ENCODE results near the gene TARS1. TPM values are rescaled to one million over a fixed set of nuclear protein-coding genes. Genes with fewer than 3 reads are reported as not detected.

Gene TARS1
- total and polyA plus RNA-seq, 2 of the 8 experiments (the other 6 are each of a cell fraction or from before 2014, with no cell fraction given): 94.4 to 445 TPM

DNA sequence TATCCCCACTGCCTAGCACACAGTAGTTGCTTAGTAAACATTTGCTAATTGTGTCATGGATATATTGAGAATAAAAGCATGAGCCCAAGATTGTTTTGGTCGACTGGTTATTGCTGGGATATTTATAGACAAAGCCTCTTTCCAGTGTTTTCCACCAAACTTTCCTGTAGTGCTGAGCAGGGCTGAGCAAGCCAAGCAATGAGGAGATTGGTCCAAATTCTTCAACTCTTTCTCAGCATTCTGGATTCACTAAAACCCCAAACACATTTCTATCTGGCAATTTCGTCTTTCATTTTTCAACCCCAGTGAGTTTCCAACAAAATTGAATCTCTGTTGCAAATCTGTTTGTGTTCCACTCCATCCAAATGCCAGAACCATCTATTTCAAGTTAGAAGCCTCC lies 31.9 kb upstream of the TARS1 start:
- Histone ChIP-seq H2BK120ac (replicated peaks; ENCODE audit: low read depth, low read length) (no peak overlapping the region), H4K91ac (replicated peaks; ENCODE audit: insufficient read length, low read length) (no peak overlapping the region), H3K27ac (ENCODE audit: low read depth, low read length) (no peak overlapping the region), H3K9me3 (ENCODE audit: insufficient read depth in 2 of 2, low read depth in 1 of 2, low read length in 1 of 2) (no peaks in the 10 kb centered on the region), H3K23ac (ENCODE audit: insufficient read length) (no peak overlapping the region), H4K5ac (ENCODE audit: insufficient read length, low read depth, low read length) (no peak overlapping the region), H4K20me1 (replicated peaks in 1 of 2; ENCODE audit: control insufficient read depth in 1 of 2, insufficient read depth in 2 of 2, low read length in 2 of 2) (no peaks in the 10 kb centered on the region), H3K9ac (replicated peaks in 1 of 4; ENCODE audit: extremely low read depth in 1 of 4, low read depth in 3 of 4, low read length in 3 of 4) (no peak overlapping the region), H2BK5ac (ENCODE audit: low read depth, low read length) (no peak overlapping the region), H3K4ac (replicated peaks; ENCODE audit: insufficient read length, low read depth, low read length) (no peak overlapping the region), H3K4me2 (ENCODE audit: insufficient read depth in 1 of 2, low read depth in 2 of 2, low read length in 2 of 2) (no peak overlapping the region), H3K14ac (ENCODE audit: insufficient read length) (no peak overlapping the region), H3K27me3 (replicated peaks in 1 of 4; ENCODE audit: control insufficient read depth in 3 of 4, extremely low read depth in 1 of 4, insufficient read depth in 3 of 4, low read length in 3 of 4) (no peaks in the 10 kb centered on the region), H4K8ac (ENCODE audit: extremely low read depth, insufficient read depth, low read length) (no peak overlapping the region), H2BK12ac (ENCODE audit: low read depth, low read length) (no peak overlapping the region), H3K23me2 (ENCODE audit: low read depth, low read length) (no peaks in the 10 kb centered on the region), H2BK15ac (ENCODE audit: low read length) (no peak overlapping the region), H2AFZ (ENCODE audit: low read length) (no peak overlapping the region), H3K79me1 (ENCODE audit: low read depth, low read length) (no peaks in the 10 kb centered on the region), H3K79me2 (ENCODE audit: control insufficient read depth in 1 of 2, insufficient read depth in 2 of 2, low read length in 2 of 2) (no peaks in the 10 kb centered on the region), H2AK5ac (ENCODE audit: low read depth, low read length) (no peak overlapping the region), H3K56ac (replicated peaks; ENCODE audit: insufficient read length, low read depth, low read length) (no peak overlapping the region), H3K18ac (ENCODE audit: extremely low read depth, low read length) (no peak overlapping the region), H3K36me3 (ENCODE audit: control insufficient read depth in 2 of 4, insufficient read depth in 4 of 4, low read length in 3 of 4) (no peaks in the 10 kb centered on the region), H2BK20ac (ENCODE audit: low read length) (no peak overlapping the region), H3K4me3 (ENCODE audit: extremely low read depth in 1 of 4, insufficient read depth in 2 of 4, low read depth in 3 of 4, low read length in 4 of 4) (no peak overlapping the region), H3K4me1 (replicated peaks in 1 of 4; ENCODE audit: control insufficient read depth in 3 of 4, insufficient read depth in 4 of 4, low read length in 3 of 4) (peaks cover 0 to 4% (median 0%) of the 10 kb centered on the region in 4 experiments; a peak in 1 of 7 replicates)
- DNase-seq (ENCODE audit: low read depth in 1 of 2, low spot score in 2 of 2) (no peak), FAIRE-seq (no peak)
- WGBS, 2 experiments (ENCODE audit: extremely low coverage in 1 of 2, insufficient coverage in 1 of 2, insufficient read length in 1 of 2, insufficient replicate concordance in 2 of 2, low coverage in 1 of 2, low lambda C conversion rate in 2 of 2, missing lambda C conversion rate in 1 of 2): 85% methylated on average over 2 of the region's 2 CpGs; no CpG with 5 or more reads in 1 of the 2 experiments
- ChIA-PET POLR2A (ENCODE audit: partially characterized antibody) (no interaction called here), CTCF (ENCODE audit: partially characterized antibody) (interaction anchor here (0.8 kb wide), 1 partner anchor 14 kb away, joined by 3 read pairs; no protein-coding TSS in a partner anchor)
- TF ChIP-seq SP4 (IDR thresholded peaks at IDR 0.05; ENCODE audit: low read length) (no peak), JUN (IDR thresholded peaks at IDR 0.05; ENCODE audit: low read depth, low read length) (no peak), RNF2 (IDR thresholded peaks at IDR 0.05; ENCODE audit: borderline replicate concordance, low read depth, low read length, missing control alignments, poor library complexity, severe bottlenecking) (no peak), TCF12 (IDR thresholded peaks at IDR 0.05; ENCODE audit: low read depth, low read length) (no peak), CBX5 (IDR thresholded peaks at IDR 0.05; ENCODE audit: low read depth, low read length) (no peak), EP300 (IDR thresholded peaks at IDR 0.05; ENCODE audit: borderline replicate concordance in 1 of 2, low read depth in 2 of 2, low read length in 2 of 2) (no peak), ASH2L (IDR thresholded peaks at IDR 0.05; ENCODE audit: low read length) (no peak), NRF1 (IDR thresholded peaks at IDR 0.05; ENCODE audit: low read depth, low read length) (no peak), CHD1 (IDR thresholded peaks at IDR 0.05; ENCODE audit: low read depth, low read length) (no peak), SIRT6 (IDR thresholded peaks at IDR 0.05; ENCODE audit: low read length) (no peak), MAFK (IDR thresholded peaks at IDR 0.05; ENCODE audit: low read depth, low read length) (no peak), SP1 (IDR thresholded peaks at IDR 0.05; ENCODE audit: low read depth, low read length) (no peak)
- TF ChIP-seq, protein P1, sequence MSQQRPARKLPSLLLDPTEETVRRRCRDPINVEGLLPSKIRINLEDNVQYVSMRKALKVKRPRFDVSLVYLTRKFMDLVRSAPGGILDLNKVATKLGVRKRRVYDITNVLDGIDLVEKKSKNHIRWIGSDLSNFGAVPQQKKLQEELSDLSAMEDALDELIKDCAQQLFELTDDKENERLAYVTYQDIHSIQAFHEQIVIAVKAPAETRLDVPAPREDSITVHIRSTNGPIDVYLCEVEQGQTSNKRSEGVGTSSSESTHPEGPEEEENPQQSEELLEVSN (IDR thresholded peaks at IDR 0.05): no peak
- TF ChIP-seq, protein P2, sequence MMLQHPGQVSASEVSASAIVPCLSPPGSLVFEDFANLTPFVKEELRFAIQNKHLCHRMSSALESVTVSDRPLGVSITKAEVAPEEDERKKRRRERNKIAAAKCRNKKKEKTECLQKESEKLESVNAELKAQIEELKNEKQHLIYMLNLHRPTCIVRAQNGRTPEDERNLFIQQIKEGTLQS (IDR thresholded peaks at IDR 0.05; ENCODE audit: insufficient read depth, low read depth, low read length): no peak
